ENCODE measurements around the gene LRRC27.

LRRC27 gene

DNA sequence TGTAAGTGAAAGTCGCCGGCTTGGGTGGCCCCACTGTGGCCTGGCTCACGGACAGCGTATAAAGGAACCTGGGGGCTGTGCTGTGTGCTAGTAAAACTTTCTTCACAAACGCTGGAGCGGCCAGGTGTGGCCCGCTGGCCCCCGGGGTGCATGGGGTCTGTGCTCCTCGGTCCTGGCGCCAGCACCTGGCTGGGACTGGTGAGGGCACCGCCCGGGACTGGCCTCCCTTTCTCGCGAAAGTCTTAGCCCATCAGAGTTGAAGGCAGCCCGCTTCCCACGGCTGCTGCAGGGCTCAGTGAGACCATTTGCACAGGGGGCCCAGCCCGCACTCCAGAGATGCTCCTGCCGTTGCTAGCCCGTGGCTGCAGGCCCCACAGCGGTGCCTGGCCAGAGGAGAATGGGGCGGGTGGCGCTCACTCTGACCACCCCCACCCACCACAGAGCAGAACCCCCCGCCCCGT lies 70.8 kb downstream of the LRRC27 start:
- DNase-seq (ENCODE audit: low spot score): no peak

DNA sequence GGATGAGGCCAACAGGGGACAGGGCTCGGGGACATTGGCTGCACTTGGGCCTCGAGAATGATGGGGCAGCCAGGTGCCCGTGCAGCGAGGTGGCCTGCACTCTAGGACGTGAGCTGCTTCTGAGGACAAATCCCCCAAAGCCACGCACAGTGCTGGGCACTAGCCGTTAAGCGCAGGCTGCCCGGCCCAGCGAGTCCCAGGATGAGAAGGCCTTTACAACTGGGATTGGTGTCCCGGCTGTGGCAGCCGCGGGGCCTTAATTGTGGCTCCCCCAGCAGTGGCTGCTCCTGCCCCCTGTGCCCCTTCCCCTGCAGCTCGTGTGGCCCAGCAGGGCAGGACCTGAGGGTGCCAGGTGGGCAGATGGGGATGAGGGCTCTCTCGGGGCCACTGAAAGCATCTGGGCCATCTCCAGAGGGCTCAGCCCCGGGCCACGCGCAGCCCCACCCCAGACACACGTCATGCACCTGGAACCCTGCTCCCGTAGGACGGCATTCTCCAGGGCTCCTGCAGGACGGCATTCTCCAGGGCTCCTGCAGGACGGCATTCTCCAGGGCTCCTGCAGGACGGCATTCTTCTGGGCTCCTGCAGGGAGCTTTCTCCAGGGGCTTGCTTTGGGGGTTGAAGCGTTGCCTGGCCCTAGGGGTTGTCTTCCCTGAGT lies 71.6 kb downstream of the LRRC27 start:
- no peak for DNase-seq (ENCODE audit: low spot score)

DNA sequence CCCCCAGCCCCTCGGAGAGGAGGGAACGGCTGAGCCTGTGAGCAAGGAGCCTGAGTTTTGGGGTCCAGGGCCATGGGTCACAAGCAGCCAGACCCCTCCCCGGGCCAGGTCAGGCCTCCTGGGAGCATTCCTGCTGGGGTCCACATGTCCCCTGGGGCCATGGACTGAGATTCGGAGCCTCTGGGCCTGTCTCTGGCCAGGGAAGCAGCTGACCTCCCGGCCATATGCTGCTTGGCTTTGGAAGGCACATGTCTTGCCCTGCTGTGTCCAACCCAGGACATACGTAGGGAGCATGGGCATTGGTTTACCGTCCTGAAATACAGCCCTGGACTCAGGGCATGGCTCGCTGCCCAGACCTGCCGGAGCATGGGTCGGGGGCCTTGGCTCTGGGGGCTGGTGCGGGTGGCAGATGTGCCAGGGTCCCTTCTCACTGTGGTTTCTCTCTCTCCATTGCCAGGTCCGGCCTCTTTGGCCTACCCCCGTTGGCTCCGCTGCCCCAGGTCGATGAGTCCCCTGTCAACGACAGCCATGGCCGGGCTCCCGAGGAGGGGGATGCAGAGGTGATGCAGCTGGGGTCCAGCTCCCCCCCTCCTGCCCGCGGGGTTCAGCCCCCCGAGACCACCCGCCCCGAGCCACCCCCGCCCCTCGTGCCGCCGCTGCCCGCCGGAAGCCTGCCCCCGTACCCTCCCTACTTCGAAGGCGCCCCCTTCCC lies 72.3 kb downstream of the LRRC27 start:
- no peak for DNase-seq (ENCODE audit: low spot score)

DNA sequence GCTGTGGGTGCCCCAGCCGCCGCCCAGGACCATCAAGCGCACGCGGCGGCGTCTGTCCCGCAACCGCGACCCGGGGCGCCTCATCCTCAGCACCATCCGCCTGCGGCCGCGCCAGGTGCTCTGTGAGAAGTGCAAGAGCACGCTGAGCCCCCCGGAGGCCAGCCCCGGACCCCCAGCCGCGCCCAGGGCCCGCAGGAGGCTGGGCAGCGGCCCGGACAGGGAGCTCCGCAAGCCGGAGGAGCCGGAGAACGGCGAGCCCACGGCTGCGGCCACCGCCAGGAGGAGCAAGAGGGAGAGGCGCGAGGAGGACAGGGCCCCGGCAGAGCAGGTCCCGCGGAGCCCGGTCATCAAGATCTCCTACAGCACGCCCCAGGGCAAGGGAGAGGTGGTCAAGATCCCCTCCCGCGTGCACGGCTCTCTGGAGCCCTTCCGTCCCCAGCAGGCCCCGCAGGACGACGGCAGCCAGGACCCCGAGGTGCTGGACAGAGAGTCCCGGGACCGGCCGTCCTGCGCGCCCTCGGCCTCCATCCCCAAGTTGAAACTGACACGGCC lies 73.0 kb downstream of the LRRC27 start:
- DNase-seq (ENCODE audit: low spot score): no peak

DNA sequence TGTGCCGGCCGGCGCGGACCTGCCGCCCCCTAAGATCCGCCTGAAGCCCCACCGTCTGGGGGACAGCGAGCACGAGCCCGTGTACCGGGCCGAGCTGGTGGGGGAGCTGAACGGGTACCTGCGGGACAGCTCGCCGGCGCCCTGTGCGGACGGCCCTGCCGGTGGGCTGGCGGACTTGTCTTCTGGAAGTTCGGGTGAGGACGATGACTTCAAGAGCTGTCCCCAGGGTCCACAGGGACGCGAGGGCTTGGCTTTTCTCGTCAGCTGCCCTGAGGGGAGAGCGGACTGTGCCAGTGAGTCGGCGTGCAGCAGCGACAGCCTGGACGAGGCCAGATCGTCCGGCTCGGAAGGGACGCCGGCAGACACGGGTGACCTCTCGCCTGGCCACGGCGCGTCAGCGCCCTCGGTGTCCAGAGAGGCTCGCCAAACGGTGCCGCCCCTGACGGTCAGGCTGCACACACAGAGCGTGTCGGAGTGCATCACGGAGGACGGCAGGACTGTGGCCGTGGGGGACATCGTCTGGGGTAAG lies 73.5 kb downstream of the LRRC27 start:
- no peak for DNase-seq (ENCODE audit: low spot score)

DNA sequence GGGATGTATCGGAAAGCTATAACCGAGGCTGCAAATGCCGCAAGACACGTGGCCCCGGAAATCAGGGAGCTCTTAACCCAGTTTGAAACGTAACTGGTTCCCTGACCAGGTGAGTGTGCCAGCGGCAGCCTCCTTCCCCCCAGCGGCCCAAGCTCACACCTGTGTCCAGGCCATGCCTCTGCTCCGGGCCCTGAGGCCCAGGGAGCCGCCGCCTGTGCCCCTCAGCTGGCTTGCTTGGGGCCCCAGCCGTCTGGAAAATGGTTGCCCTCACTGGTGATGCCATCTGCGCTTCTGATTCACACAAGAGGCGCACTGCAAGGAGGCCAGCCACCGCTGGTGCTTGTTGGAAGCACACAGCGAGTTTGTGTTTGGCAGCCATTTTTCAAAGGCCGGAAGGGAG lies 74.2 kb downstream of the LRRC27 start:
- DNase-seq (ENCODE audit: low spot score): no peak

DNA sequence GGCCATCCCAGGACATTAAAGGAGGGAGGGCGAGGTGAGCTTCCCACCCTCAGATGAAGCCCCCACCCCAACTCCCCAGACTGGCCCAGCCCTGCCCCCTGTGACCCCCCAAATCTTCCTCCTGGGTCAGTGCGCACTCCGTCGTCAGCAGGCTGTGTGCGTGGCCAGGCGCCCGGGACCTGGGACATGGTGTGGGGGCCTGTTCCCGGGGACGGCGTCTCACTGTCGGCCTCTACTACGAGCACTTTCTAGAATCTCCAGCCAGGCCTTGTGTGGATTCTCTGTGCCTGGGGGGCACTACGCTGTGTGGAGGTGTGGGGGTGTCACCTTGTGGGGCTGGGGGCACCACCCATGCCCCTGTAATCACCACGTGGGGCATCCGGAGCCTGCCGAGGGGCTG lies 74.8 kb downstream of the LRRC27 start:
- no peak for DNase-seq (ENCODE audit: low spot score)

DNA sequence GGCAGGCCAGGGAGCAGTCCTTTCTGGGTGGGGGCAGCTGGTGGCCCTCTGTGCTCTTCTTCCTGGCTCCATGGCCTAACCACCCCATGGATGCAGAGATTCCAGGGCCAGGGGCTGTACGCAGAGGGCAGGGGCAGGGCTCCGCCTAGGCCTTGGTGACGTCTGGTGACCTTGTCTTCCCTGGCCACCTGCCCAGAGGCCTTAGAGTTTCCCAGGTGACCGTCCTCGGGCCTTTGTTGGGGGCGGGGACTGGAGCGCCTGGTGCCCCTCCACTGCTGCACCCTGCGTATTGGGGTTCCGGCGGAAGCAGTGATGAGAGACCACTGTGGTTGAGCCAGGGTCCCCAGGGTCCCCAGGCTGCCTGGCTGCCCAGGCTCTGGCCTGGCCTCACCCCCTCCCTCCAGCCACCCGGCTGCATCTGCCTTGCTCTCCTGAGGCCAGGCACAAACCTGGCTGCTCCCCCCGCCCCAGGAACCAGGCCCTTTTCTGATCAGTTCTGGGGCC lies 75.3 kb downstream of the LRRC27 start:
- DNase-seq (ENCODE audit: low spot score): no peak

DNA sequence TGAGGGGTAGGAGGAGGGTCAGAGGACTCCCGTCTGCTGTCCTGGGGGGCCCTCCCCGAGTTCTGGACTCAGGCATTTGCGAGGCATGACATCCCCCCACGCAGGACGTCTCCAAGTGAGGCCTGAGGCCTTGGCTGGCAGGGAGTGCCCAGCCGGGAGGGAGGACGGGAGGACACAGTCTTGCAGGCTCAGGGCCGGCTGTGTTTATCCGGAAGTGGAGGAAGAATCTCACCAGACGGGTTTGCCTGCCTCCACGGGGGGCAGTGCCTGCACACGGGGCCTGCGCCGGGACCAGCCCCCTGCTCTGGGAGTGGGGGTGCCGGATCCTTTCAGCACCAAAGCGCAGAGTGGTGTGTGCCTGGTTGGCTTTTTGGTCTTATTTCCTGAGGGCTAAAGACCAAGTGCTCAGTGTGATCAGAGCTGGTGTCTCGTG lies 75.9 kb downstream of the LRRC27 start:
- DNase-seq (ENCODE audit: low spot score): no peak

DNA sequence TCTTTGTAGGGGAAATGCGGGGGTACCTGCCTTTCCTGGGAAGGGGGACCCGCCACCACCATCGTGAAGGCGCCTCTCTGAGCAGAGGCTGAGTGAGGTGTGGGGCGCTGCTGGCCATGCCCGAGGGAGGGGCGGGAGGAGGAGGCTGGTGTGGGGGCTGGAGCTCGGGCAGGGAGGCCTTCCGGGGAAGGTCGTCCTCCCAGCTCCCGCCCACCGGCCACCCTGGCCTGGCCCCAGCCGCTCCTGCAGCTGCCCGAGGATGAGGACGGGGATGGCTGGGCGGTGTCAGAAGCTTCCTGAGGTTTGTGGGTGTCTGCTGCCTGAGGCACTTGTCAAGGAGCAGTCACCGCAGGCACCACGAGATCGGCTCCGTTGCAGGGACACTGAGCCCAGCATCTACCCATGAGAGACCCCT lies 76.4 kb downstream of the LRRC27 start:
- DNase-seq (ENCODE audit: low spot score): no peak

DNA sequence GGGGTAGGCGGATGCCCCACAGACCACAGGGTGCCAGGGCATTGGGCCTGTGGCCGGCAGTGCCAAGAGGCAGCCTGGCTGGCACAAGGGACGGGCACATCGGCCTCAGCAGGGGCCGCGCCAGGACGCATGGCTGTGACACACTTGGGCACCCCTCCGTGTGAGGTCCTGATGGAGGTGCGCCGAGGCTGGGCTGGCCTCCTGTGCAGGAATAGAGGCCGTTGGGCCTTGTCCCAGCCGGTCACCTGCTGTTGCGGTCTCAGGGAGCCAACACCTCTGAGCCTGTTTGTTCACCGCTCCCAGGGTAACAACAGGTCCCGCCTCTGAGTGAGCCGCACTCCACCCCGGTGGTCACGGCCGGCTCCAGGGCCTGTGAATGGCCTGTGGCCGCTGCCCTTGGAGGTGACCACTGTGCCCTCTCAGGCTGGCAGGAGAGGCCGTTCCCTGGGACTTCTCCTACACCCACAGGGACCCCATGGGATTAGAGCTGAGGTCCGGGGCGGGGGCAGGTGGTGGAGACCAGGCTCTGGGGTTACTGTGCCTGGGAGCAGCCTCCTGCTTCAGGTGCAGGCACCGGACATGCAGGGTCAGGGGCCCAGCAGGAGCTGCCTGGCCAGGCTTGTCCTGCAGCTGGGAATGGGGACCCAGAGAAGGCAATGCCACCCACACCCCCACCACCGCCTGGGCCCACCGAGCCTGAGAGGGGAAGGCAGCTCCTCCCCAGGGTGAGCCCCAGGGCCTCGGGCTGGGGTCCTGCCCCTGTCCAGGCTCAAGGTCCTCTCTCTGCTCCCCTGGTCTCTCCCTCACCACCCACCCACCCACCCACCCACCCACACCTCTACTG lies 77.1 kb downstream of the LRRC27 start:
- no peak for DNase-seq (ENCODE audit: low spot score)

DNA sequence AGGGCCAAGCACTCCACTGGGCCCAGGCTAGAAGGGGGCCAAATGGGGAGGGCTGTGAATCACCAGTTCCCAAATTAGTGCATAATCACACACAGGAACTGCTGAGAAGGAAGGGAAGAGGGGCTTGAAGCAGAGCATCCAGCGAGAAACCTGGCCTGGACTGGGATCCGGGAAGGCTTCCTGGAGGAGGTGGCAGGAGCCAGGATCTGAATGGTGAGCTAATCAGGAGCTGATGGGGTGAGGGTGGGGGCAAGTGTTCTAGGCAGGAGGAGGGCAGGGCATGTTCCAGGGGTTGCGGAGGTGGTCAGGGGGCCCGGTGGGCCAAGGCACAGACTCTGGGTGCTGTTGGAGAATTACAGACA lies 77.7 kb downstream of the LRRC27 start:
- no peak for DNase-seq (ENCODE audit: low spot score)

DNA sequence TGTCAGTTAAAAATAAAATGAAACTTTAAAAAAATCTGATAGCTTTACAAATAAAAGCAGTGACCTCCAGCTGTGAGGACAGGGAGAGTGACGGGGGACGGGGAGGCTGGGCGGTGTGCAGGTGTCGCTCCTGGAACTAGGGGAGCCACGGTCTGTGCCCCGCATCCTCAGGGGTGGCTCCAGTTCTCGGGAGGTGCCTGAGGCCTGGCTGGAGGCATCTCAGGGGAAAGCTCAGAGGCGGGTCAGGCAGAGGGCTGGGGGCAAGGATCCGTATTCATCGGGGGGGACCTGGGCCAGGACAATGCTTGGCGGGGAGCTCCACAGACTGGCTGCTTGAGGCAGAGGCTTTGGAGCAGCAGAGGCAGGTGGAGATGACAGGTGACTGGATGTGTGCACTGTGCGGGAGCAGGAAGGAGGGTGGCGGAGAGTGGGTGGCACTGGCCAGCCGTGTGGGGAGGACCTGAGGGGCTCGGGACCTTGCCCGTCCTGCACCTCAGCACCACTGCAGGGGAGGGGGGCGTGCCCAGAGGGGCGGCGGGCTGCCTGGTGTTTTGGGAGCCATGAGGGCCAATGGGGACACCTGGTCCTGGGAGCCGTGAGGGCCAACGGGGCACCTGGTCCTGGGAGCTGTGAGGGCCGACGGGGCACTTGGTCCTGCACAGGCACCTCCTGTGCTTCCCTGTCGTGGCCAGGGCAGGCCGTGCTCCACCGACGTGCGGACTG lies 78.2 kb downstream of the LRRC27 start:
- no peak for DNase-seq (ENCODE audit: low spot score)

DNA sequence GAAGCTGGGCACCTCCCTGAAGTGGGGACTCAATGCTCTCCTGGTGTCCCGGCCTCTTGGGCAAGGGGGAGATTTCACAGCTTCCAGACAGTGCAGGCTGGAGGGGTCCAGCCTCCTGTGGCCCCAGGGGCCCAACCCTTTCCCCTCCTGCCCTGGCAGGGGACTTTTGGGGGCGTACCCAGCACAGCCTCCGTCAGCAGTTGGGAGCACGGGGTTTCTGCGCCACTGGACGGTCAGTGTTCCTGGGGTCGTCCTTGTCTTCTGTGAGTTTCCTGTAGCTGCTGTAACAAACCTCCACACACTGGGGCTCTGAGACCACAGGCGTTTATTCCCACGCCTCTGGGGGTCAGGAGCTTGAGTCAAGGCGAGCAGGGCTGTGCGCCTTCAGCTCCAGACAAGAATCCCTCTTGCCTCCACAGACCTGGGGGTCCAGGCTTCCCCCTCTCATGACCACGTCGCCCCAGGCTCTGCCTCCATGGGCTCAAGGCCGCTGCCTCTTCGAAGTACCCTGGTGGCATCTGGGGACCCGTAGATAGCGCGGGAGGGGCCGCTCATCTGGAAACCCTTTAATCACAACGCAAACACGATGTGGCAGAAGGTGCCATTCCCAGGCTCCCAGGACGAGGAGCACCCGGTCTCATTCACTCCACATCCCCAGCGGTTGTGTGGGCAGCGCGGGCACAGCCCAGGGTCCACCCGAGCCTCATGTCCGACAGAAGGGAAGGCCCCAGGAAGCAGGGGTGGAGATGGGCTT lies 79.0 kb downstream of the LRRC27 start:
- DNase-seq (ENCODE audit: low spot score): no peak

DNA sequence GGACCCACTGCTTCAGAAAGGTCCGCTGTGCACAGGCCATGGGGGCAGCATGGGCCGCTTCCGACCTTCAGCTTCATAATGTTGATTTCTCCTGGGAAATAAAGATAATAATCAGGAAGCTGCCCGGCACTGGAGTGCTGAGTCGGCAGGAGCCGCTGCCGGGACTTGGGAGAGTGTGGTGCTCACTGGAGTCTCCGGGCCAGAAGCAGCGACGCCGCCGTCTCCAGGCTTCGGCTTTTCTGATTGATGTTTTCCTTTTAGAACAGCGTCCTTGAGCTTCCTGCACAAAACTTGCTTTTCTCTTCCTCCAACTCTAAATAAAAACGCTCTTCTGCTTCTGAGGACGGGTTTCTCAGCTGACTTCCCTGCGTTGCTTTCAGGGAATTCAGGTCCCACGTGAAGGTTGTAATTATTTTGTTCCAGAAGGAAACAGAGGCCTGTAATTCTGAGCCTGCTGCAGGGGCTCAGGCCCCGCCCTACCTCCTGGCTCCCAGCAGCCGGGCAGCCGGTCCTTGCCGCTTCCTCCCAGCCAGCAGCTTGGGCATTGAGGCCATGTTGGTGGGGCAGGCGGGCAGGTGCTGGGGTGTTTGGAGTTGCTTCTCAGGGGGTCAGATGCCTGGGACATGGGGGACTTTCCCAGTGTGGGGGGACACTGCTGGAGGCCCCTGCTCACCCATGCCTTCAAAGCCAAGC lies 79.7 kb downstream of the LRRC27 start:
- DNase-seq (ENCODE audit: low spot score): no peak

DNA sequence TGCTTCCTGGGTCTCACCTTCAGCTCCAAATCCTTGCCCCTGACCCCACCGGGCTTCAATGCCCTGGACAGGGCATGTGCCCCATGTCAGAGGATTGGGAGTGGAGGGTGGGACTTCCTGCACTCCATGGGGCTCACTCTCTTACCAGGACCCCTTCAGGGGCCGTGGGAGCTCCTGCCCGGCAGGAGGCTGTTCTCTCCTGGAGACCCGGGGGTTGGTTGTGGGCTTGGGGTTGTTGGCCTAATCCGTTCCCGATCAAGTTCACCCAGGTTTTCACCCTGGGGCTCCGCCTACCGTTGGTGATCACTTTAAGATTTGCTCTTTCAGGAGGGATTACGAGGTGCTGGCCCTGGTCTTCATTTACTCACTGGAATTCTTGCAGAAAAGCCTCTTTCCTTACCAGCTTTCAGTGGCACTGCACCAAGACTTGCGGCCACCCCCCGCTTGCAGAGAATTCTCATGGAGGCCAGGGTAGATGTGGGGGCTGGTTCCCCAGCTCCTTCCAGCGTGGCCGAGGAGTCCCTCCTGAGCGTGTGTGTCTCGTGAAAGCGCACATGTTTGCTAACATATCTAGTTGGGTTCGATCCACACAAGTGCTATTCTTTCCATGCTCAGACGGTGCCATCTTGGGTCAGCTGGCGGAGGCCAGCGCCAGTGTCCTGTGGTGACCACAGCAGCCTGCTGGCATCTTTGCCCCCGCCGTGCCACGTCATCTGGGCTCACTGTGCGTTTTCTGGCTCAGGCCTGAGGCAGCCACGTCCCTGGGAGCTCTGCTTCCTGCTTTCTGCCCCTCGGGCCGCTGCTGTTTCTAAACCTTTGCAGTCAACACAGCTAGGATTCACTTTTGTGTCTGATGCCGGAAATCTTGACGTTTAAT lies 80.6 kb downstream of the LRRC27 start:
- no peak for DNase-seq (ENCODE audit: low spot score)

DNA sequence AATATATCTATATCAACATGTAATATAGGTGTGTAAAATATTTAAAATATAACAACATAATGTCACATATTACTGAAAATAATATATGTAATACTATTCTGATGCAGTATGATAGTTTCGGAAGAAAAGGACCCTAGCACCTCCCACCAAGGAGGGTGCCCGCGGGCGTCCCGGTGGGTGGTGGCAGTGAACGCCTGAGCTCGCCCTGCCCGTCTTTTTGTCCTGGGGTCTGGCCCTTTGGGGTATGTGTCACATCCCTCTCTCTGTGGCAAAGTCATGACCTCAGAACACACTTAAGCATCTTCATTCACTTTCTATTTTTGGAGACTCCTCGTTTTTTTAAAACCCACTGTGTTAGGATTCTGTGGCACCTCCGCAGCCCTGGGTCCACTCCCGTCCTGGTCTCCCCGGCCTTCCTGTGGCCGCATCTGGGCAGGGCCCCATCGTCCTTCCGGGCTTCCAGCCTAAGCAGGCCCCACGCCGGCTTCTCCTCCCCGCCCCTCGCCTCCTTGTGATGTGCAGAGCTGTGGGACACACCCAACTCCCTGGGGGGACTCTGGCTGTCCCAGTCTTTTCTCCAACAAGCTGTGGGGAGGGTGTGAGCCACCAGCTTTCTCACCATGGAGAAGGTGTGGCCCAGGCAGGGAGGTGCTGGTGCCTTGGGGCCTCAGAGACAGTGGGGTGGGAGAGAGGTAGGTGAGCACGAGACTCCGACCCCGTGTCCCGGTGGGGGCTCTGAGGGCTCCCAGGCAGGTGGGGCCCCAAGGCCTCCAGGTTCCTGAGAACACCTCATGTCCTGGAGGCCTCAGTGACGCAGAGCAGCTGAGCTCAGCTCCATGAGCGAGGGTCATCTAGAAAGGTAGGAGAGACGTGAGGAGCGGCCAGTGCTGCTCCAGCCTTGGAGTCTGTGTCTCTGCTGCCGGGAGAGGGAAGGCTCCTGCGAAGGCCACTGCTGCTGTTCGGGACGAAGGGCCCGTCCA lies 81.5 kb downstream of the LRRC27 start:
- DNase-seq (ENCODE audit: low spot score): no peak

Data from pons (tissue), 1 donor.